ENCODE results near the gene WEE1. TPM values are rescaled to one million over a fixed set of nuclear protein-coding genes. Genes with fewer than 3 reads are reported as not detected.
"Not testable (repeated sequence)": the region's sequence is repeated elsewhere in the genome, so short reads cannot be mapped to it uniquely, and the experiment has no call there.

The WEE1 gene
- total RNA-seq, 4 donors from 2014 or later, result 82.0 to 296 (median 183) TPM

- peaks cover 11% of the 10 kb centered on the region for H3K4me1 ChIP-seq
- H3K27ac ChIP-seq, result no peak overlapping the region
- H3K9me3 ChIP-seq, result no peaks in the 10 kb centered on the region
- H3K36me3 ChIP-seq, result no peaks in the 10 kb centered on the region
- DNase-seq (ENCODE audit: low spot score in 2 of 2), result peak in 1 of 2 donors; percentile 34
- no peak overlapping the region for H3K4me3 ChIP-seq
- WGBS, result 96% methylated on average over 2 of the region's 2 CpGs
- TF ChIP-seq POLR2AphosphoS5 (IDR thresholded peaks at IDR 0.05), result no peak
- no peak for TF ChIP-seq EP300 (IDR thresholded peaks at IDR 0.05)
- TF ChIP-seq, protein P1, sequence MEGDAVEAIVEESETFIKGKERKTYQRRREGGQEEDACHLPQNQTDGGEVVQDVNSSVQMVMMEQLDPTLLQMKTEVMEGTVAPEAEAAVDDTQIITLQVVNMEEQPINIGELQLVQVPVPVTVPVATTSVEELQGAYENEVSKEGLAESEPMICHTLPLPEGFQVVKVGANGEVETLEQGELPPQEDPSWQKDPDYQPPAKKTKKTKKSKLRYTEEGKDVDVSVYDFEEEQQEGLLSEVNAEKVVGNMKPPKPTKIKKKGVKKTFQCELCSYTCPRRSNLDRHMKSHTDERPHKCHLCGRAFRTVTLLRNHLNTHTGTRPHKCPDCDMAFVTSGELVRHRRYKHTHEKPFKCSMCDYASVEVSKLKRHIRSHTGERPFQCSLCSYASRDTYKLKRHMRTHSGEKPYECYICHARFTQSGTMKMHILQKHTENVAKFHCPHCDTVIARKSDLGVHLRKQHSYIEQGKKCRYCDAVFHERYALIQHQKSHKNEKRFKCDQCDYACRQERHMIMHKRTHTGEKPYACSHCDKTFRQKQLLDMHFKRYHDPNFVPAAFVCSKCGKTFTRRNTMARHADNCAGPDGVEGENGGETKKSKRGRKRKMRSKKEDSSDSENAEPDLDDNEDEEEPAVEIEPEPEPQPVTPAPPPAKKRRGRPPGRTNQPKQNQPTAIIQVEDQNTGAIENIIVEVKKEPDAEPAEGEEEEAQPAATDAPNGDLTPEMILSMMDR (IDR thresholded peaks at IDR 0.05), result no peak
- TF ChIP-seq POLR2A (IDR thresholded peaks at IDR 0.05), result no peak
- no peaks in the 10 kb centered on the region for H3K27me3 ChIP-seq
Measured at GRCh38 chr11:9600166-9600565, 26.7 kb downstream of the WEE1 start.

- peaks cover 11% of the 10 kb centered on the region for H3K4me1 ChIP-seq
- no peaks in the 10 kb centered on the region for H3K27me3 ChIP-seq
- no peak overlapping the region for H3K4me3 ChIP-seq
- peak overlapping the region; percentile 49 for H3K27ac ChIP-seq
- no peaks in the 10 kb centered on the region for H3K36me3 ChIP-seq
- 62% methylated on average over 4 of the region's 4 CpGs for WGBS
- peak in 1 of 2 donors; percentile 11 for DNase-seq (ENCODE audit: low spot score in 2 of 2)
- TF ChIP-seq, protein P1 (IDR thresholded peaks at IDR 0.05), result no peak
- TF ChIP-seq POLR2AphosphoS5 (IDR thresholded peaks at IDR 0.05) (no peak), POLR2A (IDR thresholded peaks at IDR 0.05) (no peak), EP300 (IDR thresholded peaks at IDR 0.05) (no peak)
- no peaks in the 10 kb centered on the region for H3K9me3 ChIP-seq
Measured at GRCh38 chr11:9600644-9601036, 27.2 kb downstream of the WEE1 start.

DNA sequence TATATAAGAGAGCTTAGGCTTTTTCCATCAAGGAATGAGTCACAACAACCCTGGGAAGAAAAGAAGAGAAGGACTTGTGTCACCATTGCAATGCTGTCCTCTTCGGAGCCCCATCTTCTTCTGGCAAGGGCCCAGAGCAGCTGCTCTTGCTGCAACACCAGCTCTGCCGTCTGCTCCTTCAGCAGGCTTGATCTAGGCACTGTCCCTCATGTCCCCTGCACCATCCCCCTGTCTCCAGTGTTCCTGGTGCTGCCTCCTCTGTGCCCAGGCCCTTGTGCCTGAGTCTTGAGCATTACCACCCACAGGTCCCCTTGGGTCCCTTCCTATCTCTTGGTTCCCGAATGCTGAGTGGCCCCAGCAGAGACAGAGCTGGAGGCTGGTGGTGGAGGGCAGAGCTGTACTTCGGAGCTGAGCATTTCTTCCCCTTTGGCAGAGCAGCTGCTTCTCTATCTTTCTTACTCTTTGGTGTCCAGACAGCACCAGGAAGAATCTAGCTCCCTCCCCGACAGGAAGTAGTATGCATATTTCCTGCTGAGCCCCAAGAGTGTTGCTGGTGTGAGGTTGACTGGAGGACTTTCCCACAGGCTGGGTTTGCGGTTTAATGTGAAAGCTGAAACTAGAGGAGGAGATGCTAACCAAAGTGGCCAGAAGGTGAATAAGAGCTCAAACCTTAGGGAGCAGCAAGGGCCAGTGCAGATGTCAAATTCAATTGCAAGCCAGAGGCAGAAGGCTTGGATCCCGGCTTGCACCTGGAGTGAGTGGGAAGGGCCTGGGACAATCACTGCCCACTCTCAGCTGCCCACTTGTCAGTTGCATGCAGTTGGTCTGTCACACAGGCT lies 27.8 kb downstream of the WEE1 start:
- WGBS, result 49% methylated on average over 7 of the region's 7 CpGs
- TF ChIP-seq, protein P1 (IDR thresholded peaks at IDR 0.05), result no peak
- TF ChIP-seq POLR2AphosphoS5 (IDR thresholded peaks at IDR 0.05) (no peak), EP300 (IDR thresholded peaks at IDR 0.05) (no peak), POLR2A (IDR thresholded peaks at IDR 0.05) (no peak)
- Histone ChIP-seq H3K36me3 (no peaks in the 10 kb centered on the region), H3K4me3 (no peak overlapping the region), H3K9me3 (no peaks in the 10 kb centered on the region), H3K27ac (peak overlapping the region; percentile 49), H3K4me1 (peaks cover 11% of the 10 kb centered on the region), H3K27me3 (no peaks in the 10 kb centered on the region)
- peak in 1 of 2 donors; percentile 74 for DNase-seq (ENCODE audit: low spot score in 2 of 2)

DNA sequence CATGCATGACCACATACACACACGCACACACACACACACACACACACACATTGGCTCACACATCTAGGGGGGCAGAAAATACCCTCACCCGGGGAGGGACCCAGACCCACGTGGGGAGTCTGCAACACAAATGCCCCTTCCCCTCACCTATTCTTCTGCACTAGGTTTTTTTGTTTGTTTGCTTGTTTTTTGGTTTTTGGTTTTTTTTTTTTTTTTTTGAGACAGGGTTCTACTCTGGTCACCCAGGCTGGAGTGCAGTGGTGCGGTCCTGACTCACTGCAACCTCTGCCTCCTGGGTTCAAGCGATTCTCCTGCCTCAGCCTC lies 28.4 kb downstream of the WEE1 start:
- 81% methylated on average over 5 of the region's 5 CpGs for WGBS
- no peaks in the 10 kb centered on the region for H3K36me3 ChIP-seq
- DNase-seq (ENCODE audit: low spot score in 2 of 2), result no peak
- no peak for TF ChIP-seq POLR2AphosphoS5 (IDR thresholded peaks at IDR 0.05)
- TF ChIP-seq, protein P1 (IDR thresholded peaks at IDR 0.05), result no peak
- TF ChIP-seq POLR2A (IDR thresholded peaks at IDR 0.05), result no peak
- no peak for TF ChIP-seq EP300 (IDR thresholded peaks at IDR 0.05)
- H3K9me3 ChIP-seq, result no peaks in the 10 kb centered on the region
- peaks cover 11% of the 10 kb centered on the region for H3K4me1 ChIP-seq
- no peak overlapping the region for H3K4me3 ChIP-seq
- H3K27me3 ChIP-seq, result no peaks in the 10 kb centered on the region
- no peak overlapping the region for H3K27ac ChIP-seq

- H3K27me3 ChIP-seq, H3K9me3 ChIP-seq, H3K36me3 ChIP-seq, H3K27ac ChIP-seq, H3K4me3 ChIP-seq: not testable (repeated sequence)
- WGBS, result 97% methylated on average over 14 of the region's 14 CpGs
- DNase-seq (ENCODE audit: low spot score in 2 of 2), result peak in 1 of 2 donors; percentile 71
- peaks cover 11% of the 10 kb centered on the region for H3K4me1 ChIP-seq
Measured at GRCh38 chr11:9603214-9603613, 29.7 kb downstream of the WEE1 start.

Measured in suprapubic skin (tissue), 4 donors.